HG02642 (cell line): Measurements from ENCODE around the gene SDR42E1.

Source experiments
- ATAC-seq: cut with Tn5 transposase; IDR thresholded peaks from one replicate; pipeline ENCODE4 v1.9.1; 2021; ENCODE audit warnings: mild to moderate bottlenecking; ENCODE audit not compliant: unreplicated experiment, poor library complexity

Gene SDR42E1, protein sequence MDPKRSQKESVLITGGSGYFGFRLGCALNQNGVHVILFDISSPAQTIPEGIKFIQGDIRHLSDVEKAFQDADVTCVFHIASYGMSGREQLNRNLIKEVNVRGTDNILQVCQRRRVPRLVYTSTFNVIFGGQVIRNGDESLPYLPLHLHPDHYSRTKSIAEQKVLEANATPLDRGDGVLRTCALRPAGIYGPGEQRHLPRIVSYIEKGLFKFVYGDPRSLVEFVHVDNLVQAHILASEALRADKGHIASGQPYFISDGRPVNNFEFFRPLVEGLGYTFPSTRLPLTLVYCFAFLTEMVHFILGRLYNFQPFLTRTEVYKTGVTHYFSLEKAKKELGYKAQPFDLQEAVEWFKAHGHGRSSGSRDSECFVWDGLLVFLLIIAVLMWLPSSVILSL

DNA sequence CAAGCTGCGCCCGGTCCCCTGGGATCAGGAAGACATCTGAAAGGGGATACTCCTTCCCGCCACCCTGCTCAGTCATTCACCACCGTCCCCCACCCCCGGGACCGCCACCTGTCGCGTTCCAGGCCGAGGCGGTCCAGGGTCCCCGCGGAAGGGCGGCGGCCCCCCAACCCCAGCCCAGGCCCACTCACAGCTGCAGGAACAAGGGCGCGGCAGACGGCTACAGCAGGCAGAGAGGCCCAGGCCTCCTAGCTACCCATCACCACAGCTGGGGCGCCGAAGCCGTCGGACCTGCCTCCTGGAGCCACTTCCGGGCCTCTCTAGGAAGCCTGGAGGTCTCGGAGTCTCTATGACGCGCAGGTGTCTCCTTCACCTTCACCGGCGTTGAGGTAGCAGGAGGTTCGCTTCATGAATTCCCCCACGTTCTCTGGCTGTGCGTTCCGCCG is at the start of gene SDR42E1:
TSS of gene SDR42E1 (minus strand) at position 272 of the 443 bp plus-strand sequence. CDS start 10,612 bp downstream, outside the sequence.
- peak; percentile 97 for ATAC-seq

DNA sequence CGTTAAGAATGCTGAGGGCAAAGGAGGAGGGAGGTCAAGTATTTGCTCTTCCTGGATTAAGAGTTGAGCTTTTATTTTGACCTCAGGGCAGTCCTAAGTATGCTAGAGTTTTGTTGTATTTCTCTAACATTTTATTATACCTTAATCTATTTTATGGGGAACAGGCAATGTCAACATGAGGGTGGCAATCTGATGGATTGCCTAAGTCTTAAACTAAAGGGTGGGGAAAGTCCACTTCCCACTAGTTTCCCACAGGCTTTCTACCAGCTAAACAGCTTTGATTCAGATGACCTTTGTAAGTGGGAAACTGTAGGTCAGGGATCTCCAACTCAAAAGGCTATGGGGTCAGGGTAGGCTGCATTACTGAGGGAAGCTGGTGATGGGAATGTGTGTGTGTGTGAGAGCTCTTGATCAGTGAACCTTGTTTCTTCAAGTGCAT is 48.7 kb upstream of the SDR42E1 start:
- no peak for ATAC-seq

DNA sequence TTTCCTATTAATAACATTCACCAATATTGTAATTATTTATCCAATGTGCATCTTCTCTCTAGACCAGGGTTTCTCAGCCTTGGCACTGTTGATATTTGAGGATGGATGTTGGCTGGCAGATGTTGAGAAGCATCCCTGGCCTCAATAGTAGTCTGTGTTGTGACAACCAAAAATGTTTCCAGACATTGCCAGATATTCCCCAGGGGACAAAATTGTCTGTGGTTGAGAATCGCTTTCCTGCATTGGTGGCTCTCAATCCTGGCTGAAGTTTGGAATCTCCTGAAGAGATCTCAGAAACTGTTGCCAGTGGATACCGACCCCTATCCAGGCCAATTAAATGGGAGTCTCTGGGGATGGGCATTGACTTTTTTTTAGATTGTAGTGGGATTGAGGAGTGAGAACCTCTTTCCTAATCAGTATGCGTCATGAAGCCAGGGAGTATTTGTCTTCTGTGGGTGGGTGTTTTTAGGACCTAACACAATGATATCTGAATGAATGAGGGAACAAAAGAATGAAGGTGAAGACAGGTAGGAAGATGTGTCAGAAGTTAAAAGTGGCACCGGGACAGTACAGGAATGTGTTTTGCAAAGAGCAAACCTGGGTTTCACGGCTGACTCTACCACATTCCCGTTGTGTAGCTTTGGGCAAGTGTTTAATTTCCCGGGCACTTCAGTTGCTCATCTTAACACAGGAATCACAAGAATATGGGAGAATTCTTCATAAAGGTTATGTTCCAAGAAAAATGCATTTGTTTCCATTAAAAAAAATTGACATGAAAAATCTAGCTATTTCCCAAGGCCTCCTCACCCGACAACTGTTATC is 48.1 kb upstream of the SDR42E1 start:
- no peak for ATAC-seq

DNA sequence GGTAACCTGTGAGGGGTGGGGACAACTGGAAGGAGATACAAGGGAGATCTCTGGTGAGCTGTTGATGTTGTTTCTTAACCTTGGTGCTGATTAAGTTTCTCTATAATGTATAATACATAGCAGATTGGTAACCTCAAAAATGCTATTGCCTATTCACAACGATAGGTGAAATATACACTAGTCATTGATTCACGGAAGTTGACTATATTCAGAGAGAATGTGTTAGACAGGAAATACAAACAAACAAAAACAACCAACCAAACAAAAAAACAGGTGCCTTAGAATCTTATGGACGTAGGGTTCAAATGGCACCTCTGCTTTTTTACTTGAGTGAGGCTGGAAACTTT is 45.3 kb upstream of the SDR42E1 start:
- ATAC-seq, result no peak

DNA sequence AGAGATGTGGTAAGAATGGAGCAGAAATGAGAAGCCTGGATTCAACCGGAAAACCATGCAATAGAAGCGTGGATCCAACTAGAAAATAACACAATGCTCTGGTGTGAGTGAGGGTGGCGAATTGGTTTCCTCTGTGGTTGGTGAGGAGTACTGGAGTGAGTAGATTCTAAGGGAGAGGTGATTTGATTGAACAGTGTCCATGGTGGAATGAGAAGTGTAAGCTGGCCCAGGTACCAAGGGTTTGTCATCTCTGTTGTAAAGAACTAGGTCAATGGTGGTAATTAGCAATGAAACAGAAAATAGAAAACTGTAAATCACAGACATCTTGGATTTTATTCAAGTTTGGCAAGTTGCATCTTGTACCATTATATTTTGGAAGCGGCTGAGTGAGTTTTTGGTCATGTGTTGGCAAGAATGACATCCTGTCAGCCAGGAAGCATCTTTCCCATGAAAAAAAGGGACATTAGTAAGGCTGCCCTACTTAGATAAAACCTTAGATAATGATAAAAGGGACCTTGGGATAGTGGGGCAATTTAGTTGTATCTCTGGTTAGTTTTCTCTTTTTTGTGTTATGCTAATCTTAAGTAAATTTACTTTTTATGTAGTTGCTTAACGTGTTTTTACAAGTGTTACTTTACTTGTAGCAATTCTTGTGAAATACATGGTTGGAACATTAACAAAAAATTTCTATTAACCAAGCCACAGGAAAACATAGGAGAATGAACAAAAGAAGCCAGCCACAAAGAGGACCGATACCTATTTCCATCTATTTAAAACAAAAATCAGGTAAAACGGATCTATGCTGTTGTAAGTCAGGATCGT is 44.7 kb upstream of the SDR42E1 start:
- ATAC-seq, result no peak

DNA sequence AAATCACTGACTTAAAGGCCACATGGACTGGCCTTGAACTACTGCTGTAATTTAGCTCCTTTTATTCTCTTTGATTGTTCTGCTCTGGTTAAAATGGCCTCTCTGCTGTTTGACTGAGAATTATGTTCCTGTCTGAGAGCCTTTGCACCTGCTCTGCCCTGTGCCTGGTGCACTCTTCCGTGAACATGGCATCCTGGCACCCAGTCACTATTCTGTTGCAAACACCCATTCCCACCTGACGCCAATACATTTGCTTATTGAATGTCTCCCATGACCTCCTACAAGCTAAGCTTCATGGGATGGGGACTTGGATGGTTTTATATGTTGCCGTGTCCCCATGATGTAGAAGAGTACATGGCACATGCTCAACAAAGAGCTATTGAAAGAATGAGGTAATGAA is 43.8 kb upstream of the SDR42E1 start:
- ATAC-seq, result no peak

DNA sequence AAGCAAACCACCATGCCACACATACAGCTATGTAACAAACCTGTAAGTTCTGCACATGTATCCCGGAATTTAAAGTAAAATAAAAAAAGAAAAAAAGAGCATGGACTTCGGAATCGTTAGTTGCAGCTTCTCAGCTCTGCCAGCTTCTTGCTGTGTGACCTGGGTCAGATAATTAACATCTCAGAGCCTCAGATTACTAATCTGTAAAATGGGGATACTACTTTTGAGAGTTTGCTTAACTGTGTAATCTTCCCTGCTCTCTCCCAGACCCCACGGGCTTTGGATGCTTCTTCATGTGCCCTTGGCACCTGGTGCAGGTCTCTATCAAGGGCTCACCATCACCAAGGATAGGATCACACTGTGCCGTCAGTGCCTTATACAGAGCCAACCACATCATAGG is 40.4 kb upstream of the SDR42E1 start:
- ATAC-seq, result no peak

DNA sequence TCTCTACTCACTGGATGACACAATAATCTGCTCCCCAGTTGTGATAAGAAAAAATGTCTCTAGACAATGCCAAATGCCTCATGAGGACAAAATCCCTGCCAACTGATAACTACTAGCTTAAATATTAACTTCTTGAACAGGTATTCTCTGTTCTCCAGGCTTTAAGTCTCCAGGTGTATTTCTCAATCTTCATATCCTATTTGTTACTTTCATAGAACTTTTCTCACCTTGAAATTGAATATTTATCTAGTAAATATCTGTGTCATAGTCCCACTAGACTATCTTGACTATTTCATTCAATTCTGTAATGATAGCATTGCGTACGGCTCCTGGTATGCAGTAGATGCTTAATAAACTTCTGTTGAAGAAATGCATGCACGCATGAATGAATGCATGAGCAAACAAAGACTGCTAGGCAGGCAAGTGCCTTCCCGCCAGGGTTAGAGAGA is 39.7 kb upstream of the SDR42E1 start:
- ATAC-seq, result no peak

DNA sequence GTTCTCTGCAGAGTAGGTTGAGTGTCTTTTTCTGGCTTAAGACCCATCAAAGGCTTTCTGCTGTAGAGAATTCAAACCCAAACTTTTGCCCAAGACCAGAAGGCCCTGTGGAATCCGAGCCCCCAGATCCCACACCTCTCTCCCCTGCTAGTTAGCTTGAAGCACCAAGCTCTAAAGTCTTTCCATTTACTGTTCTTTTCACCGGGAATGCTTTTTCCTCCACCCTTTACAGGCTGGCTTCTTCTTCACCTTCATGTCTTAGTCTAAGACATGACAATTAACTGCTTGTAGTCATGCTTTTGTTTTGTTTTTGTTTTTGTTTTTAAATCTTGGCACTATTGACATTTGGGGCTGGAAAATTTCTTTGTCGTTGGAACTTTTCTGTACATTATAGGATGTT is 39.2 kb upstream of the SDR42E1 start:
- ATAC-seq, result no peak

DNA sequence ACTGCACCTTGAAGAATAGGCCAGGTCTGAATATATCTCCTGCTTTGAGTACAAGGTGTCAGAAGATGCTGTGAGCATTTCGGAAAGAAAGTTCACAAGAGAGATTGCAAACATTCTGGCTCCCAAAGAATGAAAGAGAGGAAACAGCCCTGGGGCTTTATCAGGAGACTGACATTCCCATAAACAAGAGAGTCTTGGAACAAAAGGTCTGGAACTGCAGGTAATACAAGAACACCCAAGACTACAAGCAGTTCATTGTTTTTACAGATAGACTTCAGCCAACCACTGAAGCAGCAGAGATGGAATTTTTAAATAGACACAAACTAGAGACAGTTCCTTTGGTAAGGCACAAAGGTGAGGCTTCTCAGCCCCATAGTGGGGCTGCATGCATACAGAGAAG is 38.2 kb upstream of the SDR42E1 start:
- ATAC-seq, result no peak

DNA sequence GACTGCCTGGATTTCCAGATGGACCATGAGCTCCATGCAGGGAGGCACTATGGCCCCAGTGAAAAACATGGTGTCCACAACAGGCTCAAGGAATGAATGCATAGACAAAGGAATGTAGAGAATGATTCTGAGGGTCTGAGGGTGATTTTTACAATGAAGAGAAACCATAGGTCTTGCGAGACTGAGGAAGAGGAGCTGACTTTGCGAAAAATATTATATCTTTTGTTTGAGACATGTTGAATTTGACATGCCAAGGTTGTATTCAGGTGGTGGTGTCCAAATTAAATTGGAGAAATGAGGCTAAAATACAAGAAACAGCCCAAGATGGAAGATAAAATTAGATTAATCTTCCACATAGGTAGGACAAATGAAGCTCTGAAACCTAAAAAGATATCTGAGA is 36.5 kb upstream of the SDR42E1 start:
- no peak for ATAC-seq

DNA sequence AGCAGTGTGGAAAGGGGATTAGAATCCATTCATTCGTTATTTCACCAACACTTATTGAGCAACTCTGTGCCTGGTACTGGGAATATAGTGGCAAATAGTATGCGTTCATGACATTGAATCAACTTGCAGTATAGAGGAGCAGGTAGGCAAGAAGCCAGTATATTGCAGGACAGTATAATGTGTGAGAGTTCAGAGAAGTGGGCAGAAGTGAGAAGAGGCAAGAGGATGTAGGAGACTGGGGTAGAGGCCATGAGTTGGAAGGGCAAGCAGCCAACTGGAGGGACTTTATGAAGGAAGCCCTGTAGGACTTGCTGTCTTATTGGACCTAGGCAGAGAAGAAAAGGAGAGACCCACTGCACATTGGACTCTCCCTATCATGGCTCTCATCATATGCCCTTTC is 36.1 kb upstream of the SDR42E1 start:
- no peak for ATAC-seq

DNA sequence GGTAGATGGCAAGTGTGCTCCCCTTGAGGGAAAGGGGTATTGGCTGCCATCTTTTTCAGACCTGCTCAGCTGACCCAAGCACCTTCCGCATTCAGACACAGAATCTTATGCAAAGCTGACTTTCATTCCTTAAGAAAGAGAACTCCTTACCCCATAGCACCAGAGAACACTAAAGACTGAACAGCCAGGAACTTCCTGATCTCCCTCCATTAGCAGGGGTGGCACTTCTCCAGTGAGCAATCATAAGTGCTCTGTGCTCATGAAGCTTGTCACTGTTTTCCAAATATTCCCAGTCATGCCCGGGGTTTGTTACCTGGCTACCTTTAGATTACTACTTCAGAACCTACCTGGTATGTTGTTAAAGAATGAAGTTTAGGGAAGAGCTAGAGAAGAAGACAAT is 35.7 kb upstream of the SDR42E1 start:
- ATAC-seq, result no peak

DNA sequence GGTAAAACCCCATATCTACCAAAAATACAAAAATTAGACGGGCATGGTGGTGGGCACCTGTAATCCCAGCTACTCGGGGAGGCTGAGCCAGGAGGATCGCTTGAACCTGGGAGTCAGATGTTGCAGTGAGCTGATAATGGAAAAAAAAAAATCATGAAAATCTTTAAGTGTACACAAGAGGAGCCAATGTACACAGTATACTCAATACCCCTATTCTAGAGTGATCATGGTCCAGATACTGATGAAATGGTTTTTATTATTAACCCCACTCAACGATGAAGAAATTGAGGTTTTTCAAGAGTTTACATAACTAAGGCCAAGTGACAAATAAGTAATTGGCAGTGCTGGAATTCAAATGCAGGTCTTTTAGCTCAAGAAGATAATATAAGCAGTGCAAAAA is 35.3 kb upstream of the SDR42E1 start:
- no peak for ATAC-seq

DNA sequence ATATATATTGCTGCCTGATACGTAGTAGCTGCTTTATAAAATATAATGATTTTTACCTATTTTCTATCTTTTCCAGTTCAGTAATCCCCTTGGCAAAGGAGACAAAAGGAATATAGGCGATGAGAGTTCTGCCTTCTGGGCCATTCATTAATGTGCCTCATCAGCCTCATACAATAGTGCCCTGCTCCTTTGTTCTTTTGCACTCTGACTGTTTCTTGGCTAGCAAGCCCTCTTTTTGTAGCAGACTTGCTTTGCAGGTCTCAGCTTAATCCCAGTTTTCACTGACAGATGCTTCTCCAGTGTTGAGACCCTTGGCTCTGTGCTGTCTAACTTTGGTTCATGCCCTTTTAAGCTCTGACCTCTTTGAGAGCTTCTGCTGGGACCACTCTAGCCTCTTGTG is 34.2 kb upstream of the SDR42E1 start:
- no peak for ATAC-seq

DNA sequence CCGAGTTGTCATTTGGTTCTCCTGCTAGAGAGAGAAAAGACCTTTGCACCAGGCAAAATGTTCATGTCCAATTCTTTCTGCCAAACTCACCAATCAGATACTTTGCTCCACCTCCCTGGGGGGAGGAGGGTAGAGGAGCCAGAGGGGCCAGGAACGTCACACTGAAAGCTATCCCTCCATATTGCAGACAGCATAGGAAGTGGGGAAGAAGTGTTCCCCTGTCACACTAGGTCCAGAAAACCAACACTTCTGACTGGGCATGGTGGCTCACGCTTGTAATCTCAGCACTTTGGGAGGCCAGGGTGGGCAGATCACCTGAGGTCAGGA is 33.3 kb upstream of the SDR42E1 start:
- no peak for ATAC-seq

DNA sequence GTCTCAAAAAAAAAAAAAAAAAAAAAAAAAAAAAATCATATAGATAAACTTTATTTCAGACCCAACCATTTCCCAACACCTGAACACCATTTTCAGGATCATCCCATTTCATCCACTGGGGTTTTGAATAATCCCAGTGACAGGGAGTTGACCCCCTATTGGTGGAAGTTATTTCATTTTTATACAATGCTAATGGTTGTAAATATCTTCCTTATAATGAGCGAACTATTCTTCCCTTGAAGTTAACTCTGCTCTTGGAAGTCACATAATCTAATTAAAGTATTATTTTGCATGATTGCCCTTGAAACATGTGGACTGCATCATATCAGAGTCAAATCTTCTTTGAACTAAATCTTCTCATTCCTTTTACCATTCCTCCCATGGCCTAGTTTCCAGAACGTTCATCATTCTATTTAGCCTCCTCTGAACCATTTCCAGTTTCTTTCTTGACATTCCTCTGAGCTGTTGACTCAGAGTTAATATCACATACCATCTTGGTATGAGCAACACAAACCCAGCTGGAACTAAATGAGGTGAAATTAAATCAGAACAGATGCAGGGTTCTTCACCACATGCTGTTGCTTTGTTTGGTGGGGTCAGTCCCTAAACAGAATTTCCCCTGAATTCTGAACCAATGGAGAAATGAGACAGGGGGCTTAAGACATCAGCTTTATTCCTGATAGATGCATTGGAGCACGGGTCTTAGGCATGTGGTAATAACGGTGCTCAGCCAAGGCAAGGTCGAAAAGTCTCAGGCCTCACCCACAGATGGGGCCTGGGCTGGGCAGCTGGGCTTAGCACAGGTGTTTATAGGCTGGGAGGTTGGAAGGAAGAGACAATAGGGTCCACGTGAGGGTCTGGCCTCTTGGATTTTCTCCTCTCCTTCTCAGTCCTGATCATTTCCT is 32.7 kb upstream of the SDR42E1 start:
- ATAC-seq, result no peak

DNA sequence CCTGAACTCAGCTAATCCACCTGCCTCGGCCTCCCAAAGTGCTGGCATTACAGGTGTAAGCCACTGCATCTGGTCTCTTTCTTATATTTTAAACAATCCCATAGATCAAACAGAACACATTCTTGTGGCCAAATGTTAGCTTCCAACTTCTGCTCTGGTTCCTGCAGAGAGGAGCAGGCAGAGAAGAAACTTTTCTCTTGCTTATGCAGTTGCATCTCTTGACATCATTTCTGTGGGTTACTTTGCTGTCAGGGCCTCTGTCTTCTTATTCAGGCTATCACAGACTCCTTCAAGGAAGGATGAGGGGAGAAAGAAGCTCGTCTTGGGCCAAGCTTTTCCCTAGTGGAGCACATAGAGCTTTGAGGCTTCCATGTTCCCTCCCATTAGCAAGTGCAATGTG is 31.6 kb upstream of the SDR42E1 start:
- no peak for ATAC-seq

DNA sequence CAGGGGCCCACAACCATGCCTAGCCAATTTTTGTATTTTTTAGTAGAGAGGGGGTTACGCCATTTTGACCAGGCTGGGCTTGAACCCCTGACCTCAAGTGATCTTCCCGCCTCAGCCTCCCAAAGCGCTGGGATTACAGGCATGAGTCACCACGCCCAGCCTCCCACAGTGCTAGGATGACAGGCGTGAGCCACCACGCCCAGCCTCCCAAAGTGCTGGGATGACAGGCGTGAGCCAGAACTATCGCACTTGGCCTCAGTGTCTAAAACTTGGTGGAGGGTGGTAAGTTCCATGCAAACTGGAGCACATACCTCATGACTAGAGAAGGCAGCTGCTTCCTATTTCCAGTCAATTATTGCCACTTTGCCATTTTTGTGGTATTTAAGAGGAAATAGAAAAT is 30.9 kb upstream of the SDR42E1 start:
- no peak for ATAC-seq

DNA sequence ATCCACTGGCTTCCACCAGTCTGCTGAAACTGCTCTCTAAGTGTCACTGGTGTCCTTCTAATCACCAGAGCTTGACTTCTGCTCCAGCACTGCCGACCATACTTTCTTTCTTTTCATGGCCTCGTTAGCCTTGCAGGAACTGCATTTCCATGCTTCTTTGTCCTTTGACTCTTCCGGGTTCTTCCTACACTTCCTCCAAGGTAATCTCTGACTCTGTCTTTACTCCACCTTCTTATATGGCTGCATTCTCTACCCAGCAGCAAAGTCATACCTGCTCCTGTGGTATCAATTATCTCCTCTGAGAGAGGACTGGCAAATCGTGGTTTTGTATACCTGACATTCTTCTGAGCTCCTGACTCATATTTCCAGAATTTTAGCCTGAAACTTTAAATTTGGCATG is 30.3 kb upstream of the SDR42E1 start:
- ATAC-seq, result no peak
